Bone marrow (tissue), 2 donors: ENCODE results near the gene PTPRN2.
"Not testable (repeated sequence)": the region's sequence is repeated elsewhere in the genome, so short reads cannot be mapped to it uniquely, and the experiment has no call there.

ENCODE experiments used
- DNase-seq, 2 donors: peaks; one replicate each; lab custom pipeline; 2025; lab: John Stamatoyannopoulos, UW

Gene PTPRN2

DNA sequence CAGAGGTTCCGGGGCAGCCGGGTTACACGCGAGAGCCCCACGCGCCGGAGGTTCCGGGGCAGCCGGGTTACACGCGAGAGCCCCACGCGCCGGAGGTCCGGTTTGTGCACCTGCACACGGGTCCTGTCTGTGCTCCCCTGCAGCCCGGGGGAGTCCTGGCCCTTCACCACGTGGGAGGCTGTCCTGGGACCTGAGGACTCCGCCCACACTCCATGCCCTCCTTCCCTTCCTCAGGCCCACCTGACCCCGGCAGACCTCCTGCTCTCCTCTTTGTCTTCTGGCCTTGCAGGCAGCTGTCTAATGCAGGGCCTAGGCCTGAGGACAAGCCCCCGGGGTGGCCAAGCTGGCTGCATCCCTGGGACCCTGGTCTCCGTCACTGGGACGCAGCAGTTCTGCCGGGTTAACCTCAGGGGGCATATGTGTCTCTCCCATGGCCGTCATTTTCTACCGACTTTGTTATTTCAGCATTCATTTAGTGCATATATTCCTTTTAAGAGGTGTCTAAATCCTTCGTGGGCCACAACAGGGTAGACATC lies 876.2 kb downstream of the PTPRN2 start:
- no peak for DNase-seq

DNA sequence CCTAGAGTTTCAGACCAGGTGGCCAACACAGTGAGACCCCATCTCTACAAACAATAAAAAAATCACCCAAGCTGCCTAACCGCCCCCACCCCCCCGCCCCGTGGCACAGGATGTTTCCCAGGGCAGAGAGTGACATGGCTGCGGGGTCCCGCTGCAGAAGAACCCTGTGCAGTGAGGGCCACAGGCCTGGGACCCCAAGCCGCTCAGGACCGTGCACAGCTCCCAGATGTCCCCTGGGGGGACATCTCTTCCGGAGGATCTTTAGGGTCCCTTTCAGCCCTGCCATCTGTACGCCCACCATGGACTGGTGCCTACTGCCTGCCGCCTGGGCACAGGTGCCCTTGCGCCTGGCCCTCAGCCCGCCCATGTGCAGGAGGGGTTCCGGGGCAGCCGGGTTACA lies 877.2 kb downstream of the PTPRN2 start:
- DNase-seq: no peak

DNA sequence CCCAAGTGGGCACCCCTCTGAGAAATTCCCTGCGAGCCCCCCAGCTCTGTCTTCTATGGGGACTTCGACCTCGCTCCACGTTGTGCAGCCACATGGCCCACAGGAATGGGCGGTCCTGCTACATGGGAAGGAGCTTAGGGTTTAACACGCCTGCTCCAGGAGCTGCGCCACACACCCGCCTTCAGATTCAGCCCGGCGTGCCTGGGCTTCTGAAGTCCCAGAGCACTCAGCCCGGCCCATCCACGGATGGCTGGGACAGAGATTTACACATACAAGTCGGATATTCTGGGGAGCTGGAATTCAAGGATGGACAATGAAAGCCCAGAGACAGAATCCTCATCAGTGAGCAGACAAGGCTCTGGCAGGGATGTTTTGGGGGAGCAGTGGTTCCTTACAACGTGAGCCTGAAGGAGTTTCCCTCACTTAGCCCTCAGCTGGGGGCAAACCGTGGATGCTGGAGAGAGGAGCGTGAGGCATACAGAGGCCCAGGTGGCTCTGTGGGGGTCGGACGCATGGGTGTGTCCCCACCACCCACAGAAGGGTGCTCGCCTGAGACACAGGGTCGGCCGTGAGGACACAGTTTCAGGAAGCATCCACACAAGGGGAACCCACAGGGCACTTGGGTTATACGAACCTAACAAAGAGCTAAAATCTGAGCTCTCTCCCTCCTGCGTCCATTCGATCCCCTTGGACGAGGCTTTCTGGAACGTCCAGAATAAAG lies 877.9 kb downstream of the PTPRN2 start:
- no peak for DNase-seq

DNA sequence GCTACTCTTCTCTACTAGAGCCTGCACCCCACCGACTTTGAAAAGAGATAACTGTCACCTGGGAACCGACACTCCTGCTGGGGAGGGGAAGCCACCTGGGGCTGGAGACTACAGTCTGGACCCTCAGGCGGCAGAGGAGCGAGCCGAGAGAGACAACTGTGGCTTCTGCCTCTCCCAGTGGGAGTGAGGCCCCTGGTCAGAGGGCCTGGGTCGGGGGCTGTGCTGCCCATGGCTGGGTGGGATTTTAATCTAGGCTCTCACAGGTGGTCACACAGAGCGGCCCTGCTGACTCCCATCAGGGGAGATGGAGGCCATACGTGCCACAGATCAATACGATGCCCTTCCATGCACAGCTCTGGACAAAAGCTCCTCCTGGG lies 878.7 kb downstream of the PTPRN2 start:
- DNase-seq: no peak

DNA sequence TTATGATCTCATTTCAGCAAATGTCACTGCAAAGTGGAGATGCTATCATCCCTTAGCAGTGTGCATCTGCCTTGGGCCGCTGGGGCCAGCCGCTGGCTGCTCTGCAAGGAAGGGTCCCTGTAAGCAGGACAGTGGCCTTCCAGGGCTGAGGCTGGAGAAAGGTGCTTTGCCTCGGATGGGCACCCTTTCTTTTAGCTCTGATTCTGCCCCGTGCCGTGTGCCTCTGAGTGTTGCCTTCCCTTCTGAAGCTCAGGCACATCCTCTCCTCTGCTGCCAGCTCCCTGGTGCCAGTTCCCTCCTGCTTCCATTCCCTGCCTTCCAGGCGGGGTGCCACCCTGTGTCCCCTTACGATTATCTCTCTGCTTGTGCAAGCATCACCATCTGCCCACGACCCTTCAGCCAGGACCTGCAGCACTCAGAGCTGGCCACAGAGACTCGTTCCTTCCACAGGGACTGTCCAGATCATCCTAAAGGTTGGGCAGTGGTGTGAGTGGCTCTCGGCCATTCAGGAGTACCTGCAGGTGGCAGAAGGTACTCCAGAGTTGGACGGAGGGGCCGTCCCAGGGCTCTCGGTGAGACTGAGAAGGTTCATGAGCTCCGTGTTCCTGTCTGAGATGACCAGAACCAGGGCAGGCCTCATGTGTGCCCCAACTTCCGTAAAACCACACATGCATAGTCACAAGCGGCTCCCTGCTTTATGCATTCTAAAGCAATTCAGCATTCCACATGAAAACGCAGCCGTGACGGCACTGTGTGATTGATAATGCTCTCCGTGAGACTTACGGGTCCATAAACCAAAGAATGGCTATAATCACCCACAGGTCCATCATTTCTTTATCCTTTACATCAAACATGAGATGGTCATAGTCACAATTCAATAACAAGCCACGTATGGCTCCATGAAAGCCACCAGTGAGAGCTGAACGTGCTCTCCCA lies 879.4 kb downstream of the PTPRN2 start:
- DNase-seq: no peak

DNA sequence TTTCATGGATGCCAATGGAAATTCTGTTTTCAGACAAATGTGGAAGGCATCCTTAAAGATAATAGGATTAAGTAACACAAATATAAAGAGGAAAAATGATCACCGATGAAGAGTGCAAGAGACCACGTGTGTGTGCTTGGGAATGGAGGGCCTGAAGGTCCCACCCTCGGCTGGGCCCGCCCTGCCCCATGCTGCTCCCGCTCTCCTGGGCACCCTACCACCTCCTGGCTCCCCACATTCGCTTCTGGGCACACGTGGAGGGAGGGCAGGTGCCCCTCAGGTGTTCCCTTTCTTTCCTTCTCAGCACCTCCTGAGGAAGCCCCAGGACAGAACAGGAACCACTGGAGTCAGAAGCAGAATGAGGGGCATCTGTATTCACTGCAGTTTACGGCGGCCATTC lies 883.3 kb downstream of the PTPRN2 start:
- no peak for DNase-seq

DNA sequence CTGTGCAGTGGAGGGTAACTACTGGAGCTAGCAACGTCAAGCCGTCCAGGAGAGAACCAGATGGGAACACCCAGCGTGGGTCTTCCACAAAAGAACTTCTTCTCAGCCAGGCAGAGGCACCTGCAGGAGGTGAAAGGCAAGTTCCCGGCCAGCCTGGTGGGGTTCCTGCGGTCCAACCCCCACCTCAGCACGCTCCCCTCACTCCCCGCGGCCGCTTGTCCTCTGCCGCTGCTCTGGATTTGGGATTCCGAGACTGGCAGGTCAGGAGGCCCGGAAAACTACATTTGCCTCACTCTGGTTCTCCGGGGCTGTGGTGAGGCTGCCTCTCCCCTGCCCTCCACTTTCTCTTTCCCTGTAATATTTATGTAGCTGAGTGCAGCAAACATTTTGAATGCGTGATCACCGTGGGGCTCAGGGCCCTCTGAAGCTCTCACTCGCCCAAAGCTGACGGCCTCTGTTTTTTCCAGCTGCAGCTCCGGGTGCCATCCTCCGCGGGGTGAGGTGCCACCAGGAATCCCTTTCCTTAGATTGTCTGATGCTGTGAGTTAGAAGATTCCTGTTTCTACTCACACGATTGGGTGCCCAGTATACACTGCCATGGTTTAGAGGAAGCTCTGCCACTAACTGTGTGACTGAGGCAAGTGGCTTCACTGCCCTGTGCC lies 884.0 kb downstream of the PTPRN2 start:
- DNase-seq: no peak

DNA sequence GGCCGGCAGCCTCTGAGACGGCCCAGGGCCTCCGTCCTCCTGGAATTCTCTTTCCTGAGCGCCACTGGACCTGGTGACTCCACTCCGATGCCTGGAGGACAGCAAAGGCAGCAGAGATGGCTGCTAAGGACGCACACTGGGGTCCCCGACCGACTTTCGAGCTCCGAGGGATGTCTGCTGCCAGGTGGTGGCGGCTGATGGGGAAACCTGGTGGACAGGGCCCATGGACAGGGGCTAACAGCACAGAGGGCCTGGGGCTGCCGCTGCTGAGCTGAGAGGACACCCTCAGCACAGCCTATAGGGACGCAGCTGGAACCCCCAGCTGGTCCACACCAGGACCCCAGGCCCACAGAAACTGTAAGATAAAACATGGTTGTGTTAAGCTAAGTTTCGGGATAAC lies 884.5 kb downstream of the PTPRN2 start:
- DNase-seq: no peak

DNA sequence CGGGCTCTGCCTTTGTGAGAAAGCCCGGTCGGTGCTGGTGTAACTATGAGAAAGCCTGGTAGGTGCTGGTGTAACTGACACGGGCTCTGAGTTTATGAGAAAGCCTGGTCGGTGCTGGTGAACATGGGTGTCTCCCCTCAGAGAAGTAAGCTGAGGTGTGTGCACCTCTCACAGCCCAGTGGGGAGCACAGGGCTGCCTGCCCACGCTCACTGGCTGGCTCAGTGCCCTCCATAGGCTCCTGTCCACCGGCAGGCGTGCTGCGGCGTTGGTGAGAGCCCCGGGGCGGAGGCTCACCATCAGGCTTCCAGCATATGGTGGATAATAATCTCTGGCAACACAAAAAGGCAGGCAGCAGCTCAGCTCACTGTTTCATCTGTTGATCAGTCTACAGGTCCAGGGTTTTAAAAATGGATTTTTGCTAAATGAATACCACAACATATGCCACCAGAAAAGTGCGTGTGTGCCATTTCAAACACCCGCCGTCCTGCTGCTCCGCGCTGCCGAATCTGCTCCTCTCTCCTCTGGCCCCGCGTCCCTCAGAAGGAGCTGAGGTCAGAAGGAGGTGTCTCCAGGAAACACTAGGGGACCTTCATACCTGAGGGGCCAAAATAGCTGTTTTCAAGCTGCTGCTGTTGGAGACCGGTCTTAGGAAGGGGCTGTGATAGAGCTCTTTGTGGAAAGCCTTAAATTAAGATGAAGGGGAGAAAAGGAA lies 885.2 kb downstream of the PTPRN2 start:
- no peak for DNase-seq

DNA sequence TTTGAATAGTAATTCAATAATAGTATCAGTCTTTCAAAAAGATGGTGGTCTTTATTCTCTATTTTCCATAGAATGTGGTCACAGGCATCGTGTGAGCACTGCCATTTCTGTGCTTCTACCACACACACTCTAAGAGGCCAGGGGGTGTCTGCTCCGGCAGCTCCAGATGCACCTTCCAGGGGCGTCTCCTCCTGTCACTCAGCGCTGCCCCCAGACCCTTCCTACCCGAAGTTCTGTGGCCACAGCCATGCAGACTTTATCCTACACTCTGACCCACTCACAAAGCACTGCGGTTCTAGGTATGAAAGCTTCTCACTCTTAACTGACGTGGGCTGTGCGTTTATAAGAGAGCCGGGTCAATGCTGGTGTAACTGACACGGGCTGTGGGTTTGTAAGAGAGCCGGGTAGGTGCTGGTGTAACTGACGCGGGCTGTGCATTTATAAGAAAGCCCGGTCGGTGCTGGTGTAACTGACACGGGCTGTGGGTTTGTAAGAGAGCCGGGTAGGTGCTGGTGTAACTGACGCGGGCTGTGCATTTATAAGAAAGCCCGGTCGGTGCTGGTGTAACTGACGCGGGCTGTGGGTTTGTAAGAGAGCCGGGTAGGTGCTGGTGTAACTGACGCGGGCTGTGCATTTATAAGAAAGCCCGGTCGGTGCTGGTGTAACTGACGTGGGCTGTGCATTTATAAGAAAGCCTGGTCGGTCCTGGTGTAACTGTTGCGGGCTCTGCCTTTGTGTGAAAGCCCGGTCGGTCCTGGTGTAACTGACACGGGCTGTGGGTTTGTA lies 886.0 kb downstream of the PTPRN2 start:
- DNase-seq: not testable (repeated sequence)

DNA sequence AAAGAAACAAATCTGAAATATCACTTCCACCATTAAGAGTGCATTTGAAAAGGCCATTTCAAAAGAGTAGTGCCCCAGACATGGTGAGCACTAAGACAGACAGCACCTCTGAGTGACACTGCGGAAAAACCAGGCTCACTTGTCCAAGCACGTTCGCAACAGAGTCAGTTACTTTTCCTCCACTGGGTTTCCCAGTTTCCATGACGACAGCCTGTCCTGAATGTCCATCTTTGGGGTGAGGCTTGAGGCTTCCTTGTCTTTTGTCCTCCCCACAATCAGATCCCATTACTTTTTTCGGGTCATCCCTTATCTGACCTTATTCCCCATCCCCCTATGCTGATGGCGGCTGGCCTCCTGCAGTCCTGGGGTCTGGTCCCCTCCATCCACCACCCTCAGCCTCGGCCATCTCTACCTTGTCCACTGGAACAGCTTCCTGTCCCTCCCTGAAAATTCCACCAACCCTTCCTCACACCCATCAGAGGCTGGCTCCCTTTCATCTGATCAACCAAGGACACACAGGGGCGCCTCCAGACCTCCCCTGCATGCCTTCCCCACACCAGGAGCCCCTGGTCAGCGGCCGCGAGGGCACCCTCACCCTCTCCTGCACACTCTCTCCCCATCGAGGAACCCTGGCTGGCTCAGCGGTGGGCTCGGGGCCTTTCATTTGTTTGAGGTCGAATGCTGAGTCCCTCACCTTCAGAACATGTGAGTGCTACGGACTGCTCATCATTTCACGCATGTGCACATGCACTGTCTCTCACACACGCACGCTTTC lies 887.2 kb downstream of the PTPRN2 start:
- DNase-seq: no peak

DNA sequence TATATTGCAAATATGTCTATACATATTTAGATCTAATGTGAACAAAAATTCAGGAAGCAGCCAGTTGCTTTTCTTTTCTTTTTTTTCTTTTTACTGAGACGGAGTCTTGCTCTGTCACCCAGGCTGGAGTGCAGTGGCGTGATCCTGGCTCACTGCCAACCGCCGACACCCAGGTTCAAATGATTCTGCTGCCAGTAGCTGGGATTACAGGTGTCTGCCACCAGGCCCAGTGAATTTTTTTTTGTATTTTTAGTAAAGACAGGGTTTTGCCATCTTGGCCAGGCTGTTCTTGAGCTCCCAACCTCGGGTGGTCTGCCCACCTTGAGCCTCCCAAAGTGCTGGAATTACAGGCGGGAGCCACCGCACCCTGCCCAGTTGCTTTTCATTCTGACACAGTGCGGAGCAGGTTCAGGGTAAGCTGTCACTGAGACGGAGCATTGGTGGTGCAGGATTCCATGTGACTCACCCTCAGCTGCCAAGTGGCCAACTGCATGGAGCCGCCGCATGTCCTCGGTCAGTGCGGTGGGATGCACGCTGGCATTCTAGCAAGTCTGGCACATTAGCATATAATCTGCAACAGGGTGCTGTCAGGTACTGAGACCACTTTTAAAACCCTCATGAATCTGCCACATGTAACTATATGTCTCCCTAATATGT lies 888.1 kb downstream of the PTPRN2 start:
- no peak for DNase-seq

DNA sequence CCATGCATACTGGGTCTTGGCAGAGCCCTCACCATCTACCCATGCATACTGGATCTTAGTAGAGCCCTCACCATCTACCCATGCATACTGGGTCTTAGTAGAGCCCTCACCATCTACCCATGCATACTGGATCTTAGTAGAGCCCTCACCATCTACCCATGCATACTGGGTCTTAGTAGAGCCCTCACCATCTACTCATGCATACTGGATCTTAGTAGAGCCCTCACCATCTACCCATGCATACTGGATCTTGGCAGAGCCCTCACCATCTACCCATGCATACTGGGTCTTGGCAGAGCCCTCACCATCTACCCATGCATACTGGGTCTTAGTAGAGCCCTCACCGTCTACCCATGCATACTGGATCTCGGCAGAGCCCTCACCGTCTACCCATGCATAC lies 890.3 kb downstream of the PTPRN2 start:
- not testable (repeated sequence) for DNase-seq

DNA sequence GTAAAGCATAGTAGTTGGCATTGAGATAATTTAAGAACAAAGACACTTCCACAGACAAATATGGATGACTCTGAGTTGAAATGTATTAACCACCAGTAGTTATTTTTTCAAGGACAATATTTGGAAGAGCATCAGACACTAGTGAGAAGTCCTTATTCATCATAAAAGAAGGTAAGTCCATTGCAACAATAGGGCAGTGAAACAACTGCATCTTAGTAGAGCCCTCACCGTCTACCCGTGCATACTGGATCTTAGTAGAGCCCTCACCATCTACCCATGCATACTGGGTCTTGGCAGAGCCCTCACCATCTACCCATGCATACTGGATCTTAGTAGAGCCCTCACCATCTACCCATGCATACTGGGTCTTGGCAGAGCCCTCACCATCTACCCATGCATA lies 892.0 kb downstream of the PTPRN2 start:
- not testable (repeated sequence) for DNase-seq

DNA sequence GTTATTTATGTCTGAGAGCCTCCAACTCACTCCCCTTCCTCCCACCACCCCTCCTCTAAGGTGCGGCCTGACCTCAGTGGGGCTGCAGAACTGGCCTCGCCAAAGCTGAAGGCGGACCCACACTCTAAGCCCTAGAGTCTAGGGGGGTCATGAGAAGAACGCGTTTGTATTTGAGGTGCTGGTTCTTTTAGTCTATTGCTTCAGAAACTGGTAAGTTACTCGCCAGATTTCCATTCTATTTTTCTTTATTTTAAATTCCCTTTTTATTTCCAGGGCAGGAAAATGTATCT lies 893.3 kb downstream of the PTPRN2 start:
- no peak for DNase-seq

DNA sequence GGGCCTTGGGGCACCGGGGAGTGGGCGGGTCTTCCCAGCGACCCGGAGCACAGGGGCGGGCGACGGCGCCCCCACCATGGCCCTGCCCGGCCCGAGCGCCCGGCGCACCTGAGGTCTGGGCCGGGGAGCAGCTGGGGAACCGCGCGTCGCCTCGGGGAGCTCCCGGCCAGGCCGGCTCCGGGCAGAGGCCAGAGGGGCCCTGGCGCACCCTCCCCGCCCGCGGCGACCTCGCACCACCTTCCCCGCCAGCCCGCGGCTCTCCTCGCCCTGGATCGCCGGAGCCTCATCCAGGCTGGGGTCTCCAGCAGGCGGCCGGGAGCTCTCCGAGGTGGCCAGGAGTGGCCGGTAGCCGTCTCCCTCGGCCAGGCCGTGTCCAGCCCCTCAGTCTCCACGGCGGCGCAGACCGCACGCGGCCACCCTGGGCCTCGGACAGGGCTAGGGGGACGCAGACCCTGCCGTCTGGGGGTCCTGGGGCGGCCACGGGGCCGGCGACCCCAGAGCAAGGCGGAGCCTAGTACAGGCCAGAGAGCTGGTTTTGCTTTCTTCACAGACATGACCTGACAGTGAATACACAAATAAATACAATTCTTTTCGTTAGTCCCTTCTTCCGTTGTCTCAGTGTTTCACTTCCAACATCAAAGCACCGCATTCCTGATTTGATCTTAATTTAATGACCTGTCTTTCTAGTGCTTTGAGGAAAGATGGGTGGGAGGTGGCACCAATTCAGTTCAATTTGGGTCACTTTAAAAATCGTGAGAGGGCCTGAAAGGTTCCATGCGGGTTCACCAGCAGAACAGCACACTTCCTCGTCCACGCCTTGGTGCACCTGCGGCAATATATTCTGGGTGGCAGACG lies 893.9 kb downstream of the PTPRN2 start:
- no peak for DNase-seq

DNA sequence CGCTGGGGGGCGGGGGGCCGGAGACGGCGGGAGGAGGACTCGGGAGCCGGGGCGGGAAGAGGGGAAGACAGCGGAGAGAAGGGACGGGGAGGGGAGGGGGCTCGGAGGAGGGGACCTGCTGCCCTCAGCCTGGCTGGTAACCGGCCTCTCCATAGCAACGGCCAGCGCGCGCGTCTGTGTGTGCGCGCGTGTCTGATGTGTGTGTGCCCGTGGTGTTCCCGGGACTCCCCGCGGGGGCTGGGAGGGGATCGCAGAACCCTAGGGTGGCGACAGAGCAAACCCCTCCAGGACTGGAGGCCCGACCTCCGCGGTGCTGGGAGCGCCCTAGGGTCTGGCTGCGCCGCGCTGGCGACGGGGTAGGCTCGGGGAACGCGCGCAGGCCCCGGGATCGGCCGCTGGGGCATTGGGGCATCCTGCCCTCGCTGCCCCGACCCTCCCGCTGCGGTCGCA lies 894.5 kb downstream of the PTPRN2 start:
- DNase-seq: no peak

DNA sequence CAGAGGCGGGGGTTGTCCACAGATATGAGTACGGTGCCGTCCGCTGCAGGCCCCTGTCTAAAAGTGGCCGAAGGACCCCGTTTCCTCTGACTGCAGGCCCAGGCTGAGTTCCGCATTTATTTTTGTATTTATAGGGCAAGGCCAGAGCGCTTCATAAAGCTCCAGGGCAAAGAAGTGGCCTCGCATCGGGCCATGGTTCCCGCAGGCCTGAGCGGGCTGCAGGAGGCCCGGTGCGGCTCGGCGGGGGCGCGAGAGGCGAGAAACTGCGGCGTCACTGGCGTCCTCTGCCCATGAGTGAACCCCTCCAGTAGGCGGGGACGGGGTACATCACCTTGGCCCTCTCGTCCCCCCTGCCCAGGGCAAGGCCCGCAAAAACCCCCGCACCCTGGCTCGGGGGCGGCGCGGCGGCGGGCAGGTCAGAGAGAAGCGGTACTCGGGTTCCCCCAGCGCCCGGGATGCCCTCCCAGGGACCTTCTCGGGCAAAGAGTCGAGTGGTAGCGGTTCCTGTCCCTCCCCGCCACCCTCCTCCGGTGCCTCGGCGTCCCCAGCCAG lies 895.1 kb downstream of the PTPRN2 start:
- no peak for DNase-seq
